ENCODE measurements around the gene PLPPR1. TPM values are rescaled to one million over a fixed set of nuclear protein-coding genes. Genes with fewer than 3 reads are reported as not detected.

The PLPPR1 gene
- total and polyA plus RNA-seq, 2 donors (not counting 3 experiments of a cell fraction or from before 2014, with no cell fraction given), result 0.18 to 0.50 TPM

DNA sequence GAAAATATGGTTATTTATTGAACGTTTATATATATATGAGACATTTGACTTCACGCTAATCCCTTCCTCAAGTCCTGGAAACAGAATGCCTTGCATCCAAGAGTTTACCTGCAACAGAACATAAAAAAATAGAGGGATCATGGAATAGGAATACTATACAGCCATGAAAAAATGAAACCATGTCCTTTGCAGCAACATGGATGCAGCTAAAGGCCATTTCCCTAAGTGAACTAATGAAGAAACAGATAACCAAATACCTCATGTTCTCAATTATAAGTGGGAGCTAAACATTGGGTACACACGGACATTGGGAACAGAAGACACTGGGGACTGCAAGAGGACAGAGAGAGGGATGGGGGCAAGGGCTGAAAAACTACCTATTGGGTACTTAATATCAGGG is 343.3 kb downstream of the PLPPR1 start:
- dilution Hi-C loops (cut with MboI; ENCODE audit: extremely low pct_ligation_motif_present, low sequenced_read_pairs), result no loop called here
- Histone ChIP-seq H2AFZ (ENCODE audit: low read depth, low read length) (no peak overlapping the region), H3K9me3 (replicated peaks; ENCODE audit: control insufficient read depth, insufficient read depth, low read length) (no peaks in the 10 kb centered on the region), H3K27me3 (ENCODE audit: control insufficient read depth in 2 of 2, insufficient read depth in 2 of 2, low read length in 2 of 2) (peaks cover 0 to 2% of the 10 kb centered on the region in 2 experiments), H3K4me2 (ENCODE audit: insufficient read depth, low read length) (no peak overlapping the region), H4K20me1 (replicated peaks; ENCODE audit: control insufficient read depth, extremely low read depth, insufficient read depth, low read length) (no peaks in the 10 kb centered on the region), H3K36me3 (ENCODE audit: control insufficient read depth in 2 of 2, extremely low read depth in 1 of 2, insufficient read depth in 2 of 2, low read length in 2 of 2) (no peaks in the 10 kb centered on the region), H3K4me3 (replicated peaks in 1 of 3; ENCODE audit: insufficient read depth in 1 of 3, low read depth in 1 of 3, low read length in 3 of 3) (no peak overlapping the region), H3K4me1 (ENCODE audit: control insufficient read depth, extremely low read depth, insufficient read depth, low read length) (no peaks in the 10 kb centered on the region), H3K9me1 (replicated peaks; ENCODE audit: control insufficient read depth, extremely low read depth, insufficient read depth, low read length) (no peaks in the 10 kb centered on the region), H3K9ac (replicated peaks; ENCODE audit: extremely low read depth, insufficient read depth, low read length) (no peak overlapping the region), H3K27ac (ENCODE audit: insufficient read depth, low read depth, low read length) (no peak overlapping the region), H3K79me2 (ENCODE audit: control insufficient read depth, insufficient read depth, low read length) (no peaks in the 10 kb centered on the region)
- DNase-seq (ENCODE audit: low read depth, low spot score) (no peak), FAIRE-seq (no peak)
- POLR2A ChIA-PET, result no interaction called here
- no TSS peak for BruUV-seq (replicated peaks)
- intact Hi-C loops (cut with micrococcal nuclease), result no loop called here
- CTCF ChIA-PET, result interaction anchor here (1.2 kb wide), 1 partner anchor 17 kb away, joined by 5 read pairs; no protein-coding TSS in a partner anchor
- TF ChIP-seq MYC (IDR thresholded peaks at IDR 0.05; ENCODE audit: low read depth, low read length) (no peak), EZH2 (IDR thresholded peaks at IDR 0.05; ENCODE audit: borderline replicate concordance, low read depth, low read length, severe bottlenecking) (no peak), GATA2 (IDR thresholded peaks at IDR 0.05; ENCODE audit: insufficient read depth, insufficient read length, low read depth, low read length) (no peak), FOS (IDR thresholded peaks at IDR 0.05; ENCODE audit: borderline replicate concordance, insufficient read depth, low read length) (no peak), CTCF (IDR thresholded peaks at IDR 0.05; ENCODE audit: extremely low read depth in 1 of 2, insufficient read depth in 1 of 2, low read depth in 1 of 2, low read length in 2 of 2) (no peak), POLR2A (IDR thresholded peaks at IDR 0.05; ENCODE audit: low read depth, low read length) (no peak)
